HG02571 (cell line): Measurements from ENCODE around the gene STIM1.
"Not testable (repeated sequence)": the region's sequence is repeated elsewhere in the genome, so short reads cannot be mapped to it uniquely, and the experiment has no call there.

ENCODE experiments used
- ATAC-seq: cut with Tn5 transposase; IDR thresholded peaks from one replicate; pipeline ENCODE4 v1.9.1; 2021; ENCODE audit warnings: mild to moderate bottlenecking, moderate library complexity; ENCODE audit not compliant: unreplicated experiment

STIM1 gene

DNA sequence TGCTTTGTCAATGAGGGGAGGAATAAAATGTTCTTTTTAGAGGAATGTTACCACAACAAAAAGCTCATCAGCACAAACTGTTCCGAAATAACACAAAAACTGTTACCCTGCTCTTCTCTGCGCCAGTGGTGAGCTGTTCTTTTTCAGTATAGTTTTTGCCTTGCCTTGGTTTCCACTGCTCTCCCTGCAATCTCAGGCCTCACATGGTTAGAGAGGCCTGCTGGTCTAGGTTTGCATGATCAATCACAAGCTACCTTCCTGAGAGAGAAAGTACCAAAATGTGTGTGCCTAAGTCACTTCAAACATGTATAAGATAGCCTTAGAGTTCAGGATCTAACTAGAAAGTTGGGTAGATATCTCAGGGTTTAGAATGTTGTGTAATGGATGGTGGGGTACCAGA, 114.6 kb downstream of the STIM1 start:
- no peak for ATAC-seq

DNA sequence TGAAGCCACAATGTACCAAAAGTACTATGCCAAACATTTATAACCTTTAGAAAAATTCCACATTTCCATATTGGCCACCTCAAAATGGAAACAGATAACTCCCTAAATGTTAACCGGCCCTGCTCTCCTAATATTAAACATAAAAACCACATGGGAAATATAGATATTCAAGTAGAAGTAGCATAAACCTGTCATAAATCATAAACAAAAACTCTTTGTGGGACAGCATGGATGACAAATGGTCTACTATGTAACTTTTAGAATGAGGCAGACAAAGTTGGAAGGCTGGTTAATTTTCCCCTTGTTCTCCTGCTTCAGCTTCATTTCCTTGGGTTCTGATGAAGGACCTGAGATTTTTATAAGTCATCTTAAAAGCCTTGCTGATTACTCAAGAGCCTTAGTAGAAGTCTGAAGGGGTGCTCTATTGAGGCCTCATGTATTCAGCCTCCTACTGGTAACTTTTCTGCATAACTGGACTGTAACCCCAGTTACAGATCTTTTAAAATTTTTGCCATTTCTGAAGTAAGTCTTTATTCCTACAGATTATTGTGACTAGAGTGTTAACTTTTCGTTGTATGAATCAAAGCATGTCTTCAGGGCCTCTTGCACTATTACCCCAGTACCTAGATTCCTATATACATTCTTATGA, 116.4 kb downstream of the STIM1 start:
- ATAC-seq: no peak

DNA sequence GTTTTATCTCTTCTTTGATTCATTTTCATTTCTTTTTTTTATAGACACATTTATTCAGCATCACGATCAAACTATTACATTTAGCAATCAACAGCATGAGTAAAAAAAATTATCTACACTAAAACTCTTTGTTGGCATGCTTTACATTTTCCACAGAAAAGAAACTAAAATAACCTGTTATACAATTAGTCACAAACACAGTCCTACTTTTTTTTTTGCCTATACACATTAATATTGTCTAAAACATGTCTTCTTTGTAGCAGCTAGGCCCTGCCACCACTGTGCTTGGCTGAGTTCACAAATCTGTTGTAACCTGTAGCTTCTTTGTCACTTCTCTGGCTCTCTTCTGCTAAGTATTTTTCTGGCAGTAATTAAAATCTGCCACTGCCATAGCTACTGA, 117.0 kb downstream of the STIM1 start:
- no peak for ATAC-seq

DNA sequence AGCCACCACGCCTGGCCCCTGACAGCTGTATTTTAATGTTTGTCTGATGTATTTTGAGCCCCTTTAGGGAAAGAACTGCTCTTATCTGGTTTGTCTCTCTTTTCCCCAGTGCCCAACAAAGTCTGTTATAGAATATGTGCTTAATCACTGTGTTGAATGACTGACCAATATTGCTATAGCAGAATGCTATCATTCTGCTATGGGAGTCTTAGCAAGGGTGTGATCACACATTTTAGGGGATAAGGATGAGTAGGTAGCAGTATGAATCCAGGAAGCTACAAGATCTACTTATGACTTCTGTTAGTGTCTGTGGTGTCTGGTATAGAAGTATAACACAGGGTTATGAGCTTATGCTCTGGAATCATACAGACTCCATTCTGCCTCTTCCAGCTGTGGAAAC, 121.6 kb downstream of the STIM1 start:
- no peak for ATAC-seq

- no peak for ATAC-seq
Observed at GRCh38 chr11:3981084-3981633, 125.7 kb downstream of the STIM1 start.

DNA sequence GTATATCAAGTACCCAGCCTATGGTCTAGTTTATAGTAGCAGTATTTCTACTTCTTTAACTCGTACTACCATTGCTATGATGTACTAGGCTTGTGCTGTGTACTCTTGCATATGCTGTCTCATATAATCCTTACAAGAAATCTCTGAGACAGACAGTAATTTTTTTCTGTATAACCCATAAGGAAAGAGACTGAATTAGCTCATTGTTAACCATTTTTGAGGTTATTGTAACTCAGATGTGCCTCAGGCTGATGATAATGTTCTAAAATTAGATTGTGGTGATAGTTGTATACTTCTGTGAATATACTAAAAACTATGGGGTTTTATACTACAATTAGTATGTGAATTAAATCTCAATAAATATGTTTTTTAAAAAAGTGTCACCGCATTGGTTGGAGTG, 127.0 kb downstream of the STIM1 start:
- no peak for ATAC-seq

DNA sequence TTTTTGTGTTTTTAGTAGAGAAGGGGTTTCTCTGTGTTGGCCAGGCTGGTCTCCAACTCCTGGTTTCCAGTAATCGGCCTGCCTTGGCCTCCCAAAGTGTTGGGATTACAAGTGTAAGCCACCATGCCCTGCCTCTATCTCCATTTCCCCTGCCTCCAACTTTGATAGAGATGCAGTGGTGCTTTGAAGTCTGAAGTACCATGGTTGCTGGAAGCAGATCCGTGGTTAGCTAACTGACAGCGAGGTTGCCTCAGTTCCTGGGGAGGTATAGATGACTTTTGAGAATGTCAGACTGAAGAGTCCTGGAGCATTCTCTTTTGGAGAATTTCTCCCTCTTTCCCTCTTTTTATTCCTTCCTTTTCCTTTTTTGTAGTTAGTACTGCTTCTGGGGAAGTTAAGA, 127.6 kb downstream of the STIM1 start:
- ATAC-seq: no peak

DNA sequence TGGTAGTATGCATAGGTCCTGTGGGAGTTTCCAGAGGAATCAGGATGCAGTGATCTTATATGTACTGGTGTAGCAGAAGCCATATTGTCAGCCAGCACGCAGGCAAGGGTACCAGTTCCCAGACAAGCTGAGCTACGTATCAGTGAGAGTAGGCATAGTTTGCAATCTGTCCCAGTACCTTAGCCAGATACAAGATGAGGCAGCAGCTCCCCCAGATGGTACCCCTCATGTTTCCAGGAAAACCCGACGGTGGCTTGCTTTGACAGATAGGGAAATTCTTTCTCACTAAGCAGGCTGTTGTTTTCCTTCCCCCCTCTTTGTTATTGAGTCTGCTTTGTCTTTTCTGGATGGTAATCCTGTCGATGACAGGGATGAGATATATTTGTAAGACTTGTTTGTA, 129.4 kb downstream of the STIM1 start:
- no peak for ATAC-seq

DNA sequence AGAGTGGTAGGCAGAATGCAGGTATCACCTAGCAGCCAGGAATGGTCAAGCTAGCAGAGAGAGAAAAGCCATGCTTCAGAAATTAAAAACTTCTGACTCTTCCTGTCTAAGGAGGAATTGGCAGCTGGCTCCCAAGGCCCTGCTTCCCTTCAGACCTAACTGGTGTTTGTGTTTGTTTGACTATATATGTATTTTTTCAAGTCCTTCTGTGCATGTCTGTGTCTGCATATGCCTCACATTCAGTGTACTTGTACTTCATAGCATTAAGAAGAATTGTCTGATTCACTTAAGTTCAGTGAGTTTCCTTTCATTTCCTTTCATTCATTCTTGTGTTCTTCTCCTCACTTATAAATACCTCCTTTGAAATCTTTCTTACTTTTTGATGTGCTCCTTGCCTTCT, 130.2 kb downstream of the STIM1 start:
- ATAC-seq: no peak

DNA sequence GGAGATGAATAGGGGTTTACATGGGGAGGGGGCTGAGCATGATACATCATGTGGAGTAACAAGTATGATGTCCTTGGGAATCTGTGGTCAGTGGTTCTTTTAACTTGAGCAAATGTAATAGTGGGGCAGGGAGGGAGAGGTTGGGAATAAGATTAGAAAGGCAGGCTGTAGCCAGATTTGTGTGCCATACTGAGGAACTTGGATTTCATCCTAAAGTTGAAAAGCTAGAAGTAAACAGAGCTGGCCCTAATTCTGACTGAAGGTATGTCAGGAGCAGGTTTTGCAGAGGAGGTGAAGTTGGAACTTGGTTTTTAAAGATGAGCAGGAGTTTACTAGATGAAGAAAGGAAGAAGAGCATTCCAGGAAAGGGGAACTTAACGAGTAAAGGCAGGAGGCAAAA, 130.8 kb downstream of the STIM1 start:
- no peak for ATAC-seq

DNA sequence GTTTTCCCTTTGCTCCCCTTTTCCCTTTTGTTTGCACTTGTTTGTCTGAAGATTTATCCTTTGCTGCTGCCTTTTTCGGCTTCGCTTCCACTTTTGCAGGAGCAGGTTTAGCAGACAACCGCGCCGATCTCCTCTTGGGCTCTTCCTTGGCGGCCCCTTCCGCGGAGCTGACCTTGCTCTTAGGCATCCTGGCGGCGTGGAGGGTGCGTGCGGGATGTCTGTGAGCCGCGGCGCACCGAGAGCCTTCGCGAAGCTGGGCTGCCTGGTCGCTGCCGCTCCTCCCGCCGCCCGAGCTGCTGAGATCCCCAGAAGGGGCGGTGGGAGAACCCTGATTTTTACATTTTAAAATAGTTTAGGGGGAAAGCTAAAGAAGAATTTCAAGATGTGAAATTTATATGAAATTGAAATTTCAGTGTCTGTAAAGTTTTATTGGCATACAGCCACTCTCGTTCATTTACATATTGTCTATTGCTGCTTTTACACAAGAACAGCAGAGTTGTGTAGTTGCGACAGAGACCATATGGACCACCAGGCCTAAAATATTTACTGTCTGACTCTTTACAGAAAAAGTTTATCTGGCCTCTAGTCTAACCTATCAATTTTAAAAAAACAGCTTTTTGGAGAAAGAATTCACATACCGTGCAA, 133.9 kb downstream of the STIM1 start:
- ATAC-seq: no peak

GRCh38 chr11:3989921-3990290, 134.4 kb downstream of the STIM1 start:
- ATAC-seq: no peak

- no peak for ATAC-seq
Observed at GRCh38 chr11:3990406-3990805, 134.9 kb downstream of the STIM1 start.

- ATAC-seq: no peak
Observed at GRCh38 chr11:3992964-3993363, 137.5 kb downstream of the STIM1 start.

DNA sequence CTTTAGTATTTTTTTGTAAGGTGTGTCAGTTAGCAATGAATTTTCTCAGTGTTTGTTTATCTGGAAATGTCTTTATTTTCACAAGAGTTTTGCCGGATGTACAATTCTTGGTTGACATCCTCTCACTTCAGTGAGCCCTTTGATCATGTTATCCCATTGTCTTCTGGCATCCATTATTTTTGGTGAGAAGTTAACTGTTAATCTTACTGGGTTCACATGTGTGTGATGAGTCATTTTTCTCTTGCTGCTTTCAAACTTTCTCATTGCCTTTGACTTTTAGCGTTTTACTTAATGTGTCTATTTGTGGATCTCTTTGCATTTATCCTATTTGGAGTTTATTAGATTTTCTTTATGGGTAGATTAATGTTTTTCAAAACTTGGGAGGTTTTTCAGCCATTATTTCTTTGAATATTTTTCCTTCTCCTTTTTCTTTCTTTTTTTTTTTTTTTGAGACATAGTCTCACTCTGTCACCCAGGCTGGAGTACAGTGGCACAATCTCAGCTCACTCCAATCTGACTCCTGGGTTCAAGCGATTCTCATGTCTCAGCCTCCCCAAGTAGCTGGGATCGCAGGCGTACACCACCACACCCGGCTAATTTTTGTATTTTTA, 138.7 kb downstream of the STIM1 start:
- no peak for ATAC-seq

GRCh38 chr11:3995307-3995706, 139.8 kb downstream of the STIM1 start:
- no peak for ATAC-seq

GRCh38 chr11:3995949-3996554, 140.6 kb downstream of the STIM1 start:
- no peak for ATAC-seq

DNA sequence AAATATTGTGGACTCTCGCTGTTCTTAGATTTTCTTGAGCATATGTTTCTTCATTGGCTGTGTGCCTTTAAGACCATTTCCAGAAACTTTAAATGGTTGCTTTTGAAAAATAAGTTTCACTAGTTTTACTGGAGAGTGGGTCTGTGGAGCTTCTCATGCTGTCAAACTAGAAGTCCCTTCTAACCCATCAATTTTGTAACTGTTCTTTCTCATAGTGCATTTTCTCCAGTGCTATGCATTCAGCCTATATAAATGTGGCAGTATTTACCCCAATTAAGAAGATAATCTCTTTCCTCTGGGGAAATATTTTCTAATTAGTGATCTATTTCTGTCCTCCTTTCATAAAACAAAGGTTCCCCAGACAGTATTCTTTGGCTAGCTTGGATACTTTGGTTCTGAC, 141.2 kb downstream of the STIM1 start:
- ATAC-seq: no peak

DNA sequence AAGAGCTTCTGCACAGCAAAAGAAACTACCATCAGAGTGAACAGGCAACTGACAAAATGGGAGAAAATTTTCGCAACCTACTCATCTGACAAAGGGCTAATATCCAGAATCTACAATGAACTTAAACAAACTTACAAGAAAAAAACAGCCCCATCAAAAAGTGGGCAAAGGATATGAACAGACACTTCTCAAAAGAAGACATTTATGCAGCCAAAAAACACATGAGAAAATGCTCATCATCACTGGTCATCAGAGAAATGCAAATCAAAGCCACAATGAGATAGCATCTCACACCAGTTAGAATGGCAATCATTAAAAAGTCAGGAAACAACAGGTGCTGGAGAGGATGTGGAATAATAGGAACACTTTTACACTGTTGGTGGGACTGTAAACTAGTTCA, 149.3 kb downstream of the STIM1 start:
- ATAC-seq: not testable (repeated sequence)

DNA sequence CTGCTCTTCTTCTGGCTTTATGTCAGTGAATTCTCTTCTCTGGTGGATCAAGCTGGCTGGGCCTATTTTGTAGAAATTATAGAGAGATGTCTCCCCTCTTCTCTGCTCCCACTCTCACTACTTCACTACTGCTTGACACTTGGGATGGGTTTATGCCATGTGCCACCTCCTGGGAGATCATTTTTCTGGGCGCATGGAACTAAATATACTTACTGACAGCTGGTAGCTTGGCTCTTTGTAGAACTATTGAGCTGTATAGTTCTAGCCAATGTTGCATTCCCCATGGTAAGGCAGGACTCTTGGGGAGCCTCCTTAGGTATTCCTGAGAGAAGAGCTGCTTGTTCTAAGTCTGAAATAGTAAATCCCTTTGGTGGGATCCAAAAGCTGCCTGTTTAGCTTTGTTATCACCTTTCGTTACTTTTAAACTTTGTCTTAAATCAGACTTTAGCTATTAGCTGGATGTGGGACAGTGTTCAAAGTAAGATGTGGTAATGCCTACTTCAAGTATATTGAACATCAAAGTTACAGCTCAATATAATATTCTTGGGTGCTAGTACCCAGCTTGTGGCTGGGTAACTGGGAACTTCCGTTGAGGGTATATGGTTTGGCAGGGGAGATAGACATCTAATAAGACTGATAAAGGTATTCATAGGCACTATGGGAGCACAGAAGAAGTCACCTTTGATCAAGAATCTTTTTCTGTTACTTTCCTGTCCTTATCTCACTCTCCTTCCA, 151.6 kb downstream of the STIM1 start:
- ATAC-seq: no peak

DNA sequence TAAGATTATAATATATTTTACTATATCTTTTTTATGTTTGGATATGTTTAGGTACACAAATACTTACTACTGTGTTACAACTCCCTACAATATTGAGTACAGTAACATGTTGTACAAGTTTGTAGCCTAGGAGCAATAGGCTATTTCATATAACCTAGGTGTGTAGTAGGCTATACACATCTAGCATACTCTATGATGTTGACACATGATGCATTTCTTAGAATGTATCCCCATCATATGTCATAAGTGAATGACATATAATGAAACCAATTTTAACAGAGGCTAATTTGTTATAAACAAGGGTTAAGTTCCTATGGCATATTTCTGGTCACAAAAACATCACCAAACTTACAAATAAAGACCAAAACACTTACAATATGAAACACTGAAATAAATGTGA, 152.7 kb downstream of the STIM1 start:
- ATAC-seq: no peak
